BE2C (cell line): Measurements from ENCODE around the gene ANO1.

Experiments
- DNase-seq: peaks from one replicate; pipeline ENCODE4 v3.0.0-alpha.2; 2020
- H3K27me3 ChIP-seq: fragments of 250-450 bp; sonication (Bioruptor Pico); 2 replicates; pipeline ENCODE4 v1.5.1; 2020; ENCODE audit warnings: mild to moderate bottlenecking
- H3K36me3 ChIP-seq: fragments of 250-450 bp; sonication (Bioruptor Pico); 2 replicates; pipeline ENCODE4 v1.5.1; 2020; ENCODE audit warnings: mild to moderate bottlenecking
- H3K4me1 ChIP-seq: fragments of 250-450 bp; sonication (Bioruptor Pico); 2 replicates; pipeline ENCODE4 v1.5.1; 2020
- H3K4me3 ChIP-seq: 2 replicates; pipeline ENCODE4 v1.5.1; 2011; ENCODE audit warnings: low read depth, low read length
- H3K9me3 ChIP-seq: fragments of 250-450 bp; sonication (Bioruptor Pico); 2 replicates; pipeline ENCODE4 v1.5.1; 2020
- TF ChIP-seq, protein P1 (sequence below): IDR thresholded peaks from 2 replicates; pipeline ENCODE4 v1.5.1; 2012; ENCODE audit warnings: mild to moderate bottlenecking, low read depth, low read length

ANO1 gene

DNA sequence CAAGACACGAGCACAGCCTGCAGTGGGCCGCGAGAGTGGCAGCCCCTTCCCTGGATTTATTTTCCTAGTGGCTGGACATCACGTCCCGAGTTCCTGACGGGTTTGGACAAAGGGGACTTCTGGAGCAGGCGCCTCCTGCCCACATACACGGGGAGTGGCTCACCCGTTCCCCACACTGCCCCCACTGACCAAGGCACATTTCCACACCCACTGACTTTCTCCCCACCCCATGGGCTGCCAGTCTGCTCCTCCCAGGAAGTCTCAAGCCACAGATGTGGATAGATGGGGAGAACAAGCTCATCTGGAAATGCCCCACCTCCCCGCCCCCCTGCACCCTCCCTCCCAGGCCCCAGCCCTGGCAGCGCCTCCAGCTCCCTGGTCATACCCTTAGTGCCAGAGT is 91.0 kb downstream of the ANO1 start:
- no peaks in the 10 kb centered on the region for H3K9me3 ChIP-seq
- H3K27me3 ChIP-seq: no peaks in the 10 kb centered on the region

DNA sequence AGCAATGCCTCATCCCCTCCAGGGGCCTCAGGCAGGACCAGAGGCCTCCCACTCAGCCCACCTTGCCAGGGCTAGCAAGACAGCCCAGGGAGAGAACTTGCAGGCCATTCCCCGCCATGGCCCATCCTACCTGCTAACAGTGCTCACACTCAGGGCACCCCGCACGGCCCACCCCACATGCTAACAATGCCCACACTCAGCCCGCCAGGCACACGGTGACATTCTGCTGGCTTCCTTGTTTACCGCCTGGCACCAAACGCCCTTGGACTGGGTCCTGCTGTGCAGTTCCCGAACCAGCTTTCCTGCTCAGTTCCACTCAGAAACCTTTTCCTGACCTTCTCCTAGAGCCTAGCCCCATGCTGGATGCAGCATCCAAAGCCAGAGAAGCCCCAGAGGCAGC is 91.5 kb downstream of the ANO1 start:
- no peaks in the 10 kb centered on the region for H3K27me3 ChIP-seq
- H3K4me1 ChIP-seq: no peaks in the 10 kb centered on the region
- no peaks in the 10 kb centered on the region for H3K9me3 ChIP-seq
- TF ChIP-seq, protein P1, sequence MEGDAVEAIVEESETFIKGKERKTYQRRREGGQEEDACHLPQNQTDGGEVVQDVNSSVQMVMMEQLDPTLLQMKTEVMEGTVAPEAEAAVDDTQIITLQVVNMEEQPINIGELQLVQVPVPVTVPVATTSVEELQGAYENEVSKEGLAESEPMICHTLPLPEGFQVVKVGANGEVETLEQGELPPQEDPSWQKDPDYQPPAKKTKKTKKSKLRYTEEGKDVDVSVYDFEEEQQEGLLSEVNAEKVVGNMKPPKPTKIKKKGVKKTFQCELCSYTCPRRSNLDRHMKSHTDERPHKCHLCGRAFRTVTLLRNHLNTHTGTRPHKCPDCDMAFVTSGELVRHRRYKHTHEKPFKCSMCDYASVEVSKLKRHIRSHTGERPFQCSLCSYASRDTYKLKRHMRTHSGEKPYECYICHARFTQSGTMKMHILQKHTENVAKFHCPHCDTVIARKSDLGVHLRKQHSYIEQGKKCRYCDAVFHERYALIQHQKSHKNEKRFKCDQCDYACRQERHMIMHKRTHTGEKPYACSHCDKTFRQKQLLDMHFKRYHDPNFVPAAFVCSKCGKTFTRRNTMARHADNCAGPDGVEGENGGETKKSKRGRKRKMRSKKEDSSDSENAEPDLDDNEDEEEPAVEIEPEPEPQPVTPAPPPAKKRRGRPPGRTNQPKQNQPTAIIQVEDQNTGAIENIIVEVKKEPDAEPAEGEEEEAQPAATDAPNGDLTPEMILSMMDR: no peak
- no peak overlapping the region for H3K4me3 ChIP-seq
- no peaks in the 10 kb centered on the region for H3K36me3 ChIP-seq
- no peak for DNase-seq

More for the DNA sequence above, 91.0 kb downstream of the ANO1 start:
- Histone ChIP-seq H3K4me3 (no peak overlapping the region), H3K36me3 (no peaks in the 10 kb centered on the region), H3K4me1 (no peaks in the 10 kb centered on the region)
- DNase-seq: no peak
- TF ChIP-seq, protein P1: no peak

DNA sequence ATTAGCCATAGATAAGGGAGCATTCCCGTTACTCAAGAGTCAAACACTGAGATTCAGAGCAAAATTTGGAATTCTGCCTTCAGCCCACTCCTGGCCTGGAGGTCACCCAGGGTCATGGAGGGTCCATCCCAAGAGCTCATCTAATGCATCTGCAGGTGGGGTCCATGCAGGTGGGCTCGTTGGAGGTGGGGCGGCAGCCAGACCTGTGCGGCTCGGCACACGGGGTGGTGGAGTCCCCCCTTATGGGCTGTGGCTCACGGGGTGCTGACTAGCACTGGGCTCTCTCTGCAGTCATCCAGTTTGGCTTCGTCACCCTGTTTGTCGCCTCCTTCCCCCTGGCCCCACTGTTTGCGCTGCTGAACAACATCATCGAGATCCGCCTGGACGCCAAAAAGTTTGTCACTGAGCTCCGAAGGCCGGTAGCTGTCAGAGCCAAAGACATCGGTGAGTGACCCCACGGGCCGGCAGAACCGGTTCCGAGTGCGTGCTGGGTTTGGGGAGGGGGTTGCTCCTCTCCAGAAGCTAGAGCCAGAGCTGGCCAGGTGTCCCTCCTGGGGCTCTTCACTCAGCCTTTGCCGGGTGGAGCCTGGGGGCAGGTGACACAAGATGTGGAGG is 92.6 kb downstream of the ANO1 start:
- TF ChIP-seq, protein P1: no peak
- no peak overlapping the region for H3K4me3 ChIP-seq
- H3K27me3 ChIP-seq: no peaks in the 10 kb centered on the region
- no peaks in the 10 kb centered on the region for H3K36me3 ChIP-seq
- H3K9me3 ChIP-seq: no peaks in the 10 kb centered on the region
- DNase-seq: no peak
- no peaks in the 10 kb centered on the region for H3K4me1 ChIP-seq

DNA sequence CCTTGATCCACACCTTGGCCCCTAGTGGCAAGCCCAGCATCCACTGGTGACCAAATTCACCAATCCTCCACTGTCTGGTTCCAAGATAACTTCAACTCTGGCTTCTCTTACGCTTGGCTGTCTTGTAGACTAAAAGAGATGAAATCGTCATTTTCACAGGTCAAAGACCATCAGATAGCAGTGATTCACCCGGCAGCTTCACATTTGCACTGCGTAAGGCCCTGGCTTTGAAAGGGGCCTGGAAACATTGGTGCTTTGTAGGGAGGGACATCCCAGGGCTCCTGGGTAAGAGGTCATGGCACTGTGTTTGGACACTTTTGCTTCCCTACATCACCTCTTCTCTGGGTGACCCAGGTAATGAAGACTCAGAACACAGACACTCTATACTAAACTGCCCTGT is 94.9 kb downstream of the ANO1 start:
- Histone ChIP-seq H3K9me3 (no peaks in the 10 kb centered on the region), H3K4me3 (no peak overlapping the region), H3K27me3 (no peaks in the 10 kb centered on the region), H3K36me3 (no peaks in the 10 kb centered on the region), H3K4me1 (no peaks in the 10 kb centered on the region)
- TF ChIP-seq, protein P1: no peak
- no peak for DNase-seq

DNA sequence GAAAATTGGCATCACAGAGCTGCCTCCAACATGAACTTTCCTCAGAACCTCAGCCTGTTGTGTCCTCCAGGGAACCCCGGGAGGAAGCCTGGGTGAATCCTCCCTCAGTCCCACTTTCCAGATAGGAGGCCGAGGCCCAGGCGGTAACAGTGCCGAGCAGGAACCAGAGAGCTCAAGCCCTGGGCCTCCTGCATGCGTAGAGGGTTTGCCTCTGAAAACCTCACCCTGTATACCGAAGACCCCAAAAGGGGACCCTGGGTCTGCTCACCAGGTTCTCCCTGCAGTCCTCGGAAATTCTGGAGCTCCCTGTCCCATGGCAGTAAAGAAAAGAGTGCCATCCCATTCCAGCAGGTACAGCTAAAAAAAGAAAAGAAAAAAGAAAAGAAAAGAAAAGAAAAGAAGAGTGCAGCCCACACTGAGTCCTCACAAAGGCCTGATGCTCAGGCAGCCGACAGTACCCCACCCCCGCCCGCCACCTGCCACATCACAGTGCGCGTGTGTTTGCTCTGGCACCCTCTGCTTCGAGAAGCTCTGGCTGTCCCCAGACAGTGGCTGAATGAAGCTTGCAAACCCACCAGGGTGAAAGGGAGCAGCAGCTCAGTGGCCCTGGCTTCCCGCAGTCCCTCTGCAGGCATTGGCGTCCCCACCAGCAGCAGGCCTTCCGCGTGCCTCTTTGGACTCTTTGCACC is 96.6 kb downstream of the ANO1 start:
- Histone ChIP-seq H3K9me3 (no peaks in the 10 kb centered on the region), H3K27me3 (no peaks in the 10 kb centered on the region), H3K4me1 (no peaks in the 10 kb centered on the region), H3K4me3 (no peak overlapping the region), H3K36me3 (no peaks in the 10 kb centered on the region)
- DNase-seq: no peak
- TF ChIP-seq, protein P1: no peak

DNA sequence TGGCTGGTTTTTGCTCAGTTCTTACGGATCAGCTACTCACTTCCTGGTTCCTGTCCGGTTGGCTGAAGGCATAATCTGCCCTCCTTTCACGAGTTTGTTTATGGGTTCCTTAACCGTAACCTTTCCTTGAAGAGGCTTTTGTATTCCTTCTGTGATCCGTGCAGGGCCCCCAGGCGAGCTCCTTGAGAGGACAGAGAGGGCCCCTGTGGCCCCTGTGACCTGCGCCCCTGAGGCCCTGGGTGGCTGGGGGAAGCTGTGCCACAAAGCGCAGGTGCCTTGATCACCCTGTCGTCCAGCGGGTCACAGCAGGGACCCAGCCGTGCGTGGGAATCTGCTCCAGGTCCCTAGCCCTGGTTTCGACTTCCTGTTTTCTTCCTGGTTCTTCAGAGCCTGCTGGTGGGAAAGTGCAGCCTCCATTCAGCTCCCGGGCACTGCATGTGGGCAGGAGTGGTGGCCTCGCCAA is 97.2 kb downstream of the ANO1 start:
- no peaks in the 10 kb centered on the region for H3K27me3 ChIP-seq
- H3K4me1 ChIP-seq: no peaks in the 10 kb centered on the region
- no peaks in the 10 kb centered on the region for H3K9me3 ChIP-seq
- no peak overlapping the region for H3K4me3 ChIP-seq
- no peak for DNase-seq
- no peaks in the 10 kb centered on the region for H3K36me3 ChIP-seq
- TF ChIP-seq, protein P1: no peak
